GM15510 (cell line): ENCODE measurements around the gene KIAA1671.

Source experiments
- POLR2A ChIP-seq: IDR thresholded peaks from 3 replicates; pipeline ENCODE4 v1.6.1; 2011; ENCODE audit warnings: borderline replicate concordance; ENCODE audit not compliant: insufficient read length; ENCODE audit errors: extremely low read depth

KIAA1671 gene

GRCh38 chr22:25012741-25013143, 60.2 kb downstream of the KIAA1671 start:
- TF ChIP-seq POLR2A, result no peak

GRCh38 chr22:25013607-25014006, 61.1 kb downstream of the KIAA1671 start:
- TF ChIP-seq POLR2A, result no peak

GRCh38 chr22:25014896-25015755, 62.6 kb downstream of the KIAA1671 start:
- TF ChIP-seq POLR2A, result no peak

- no peak for TF ChIP-seq POLR2A
These were observed 63.8 kb downstream of the KIAA1671 start for GRCh38 chr22:25016311-25016710.

- TF ChIP-seq POLR2A, result no peak
These were observed 65.5 kb downstream of the KIAA1671 start for GRCh38 chr22:25018009-25018408.

DNA sequence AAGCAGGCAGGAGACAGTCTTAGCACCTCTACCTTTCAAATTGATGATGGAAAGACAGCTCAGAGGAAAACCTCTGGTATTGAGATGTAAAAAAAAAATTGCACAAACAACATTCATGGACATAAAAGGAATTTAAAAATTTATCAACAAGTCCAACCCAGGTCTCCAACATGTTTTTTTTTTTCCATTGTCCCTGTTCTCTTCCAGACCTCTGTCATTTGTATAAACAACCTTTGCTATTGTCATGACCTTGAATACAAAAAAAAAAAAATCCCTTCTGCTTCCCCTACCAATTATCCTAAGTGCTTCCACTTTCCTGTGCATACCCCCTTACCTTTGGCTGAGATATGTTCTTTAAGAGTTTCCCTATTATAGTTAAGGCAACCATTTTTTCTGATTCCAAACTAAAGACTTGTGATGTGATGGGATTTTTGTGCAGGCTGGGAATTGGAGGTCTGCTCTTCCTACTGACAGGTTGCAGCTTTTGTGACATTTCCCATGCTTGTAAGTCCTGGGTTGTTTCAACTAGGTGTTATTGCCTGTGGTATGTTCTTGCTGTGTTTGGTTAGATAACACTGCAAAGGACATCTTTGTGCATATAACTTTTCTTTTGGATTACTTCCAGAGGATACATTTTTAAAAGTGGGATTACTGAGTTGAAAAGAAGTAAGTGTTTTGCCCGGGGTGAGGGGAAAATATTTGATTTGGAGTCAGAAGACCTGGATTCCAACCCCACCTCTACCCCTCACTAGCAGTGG, 67.1 kb downstream of the KIAA1671 start:
- no peak for TF ChIP-seq POLR2A

DNA sequence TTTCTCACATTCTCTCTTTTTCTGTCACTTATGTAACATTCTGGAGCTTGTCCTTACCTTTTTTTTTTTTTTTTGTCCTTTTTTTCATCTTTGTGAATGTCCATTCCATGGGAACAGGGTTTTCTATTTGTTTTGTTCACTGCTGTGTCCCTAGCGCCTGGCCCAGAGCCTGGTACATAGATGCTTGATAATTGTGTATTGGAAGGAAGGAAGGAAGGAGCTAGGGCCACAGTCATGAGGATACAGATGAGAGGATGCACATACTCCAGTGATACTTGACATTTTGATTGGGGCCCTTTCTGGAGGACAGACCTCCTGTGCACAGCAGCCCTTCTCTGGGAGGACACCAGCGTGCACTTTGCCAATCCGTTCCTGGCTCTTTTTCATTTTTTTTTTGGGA, 68.9 kb downstream of the KIAA1671 start:
- no peak for TF ChIP-seq POLR2A

- TF ChIP-seq POLR2A, result no peak
These were observed 69.6 kb downstream of the KIAA1671 start for GRCh38 chr22:25021976-25022711.

DNA sequence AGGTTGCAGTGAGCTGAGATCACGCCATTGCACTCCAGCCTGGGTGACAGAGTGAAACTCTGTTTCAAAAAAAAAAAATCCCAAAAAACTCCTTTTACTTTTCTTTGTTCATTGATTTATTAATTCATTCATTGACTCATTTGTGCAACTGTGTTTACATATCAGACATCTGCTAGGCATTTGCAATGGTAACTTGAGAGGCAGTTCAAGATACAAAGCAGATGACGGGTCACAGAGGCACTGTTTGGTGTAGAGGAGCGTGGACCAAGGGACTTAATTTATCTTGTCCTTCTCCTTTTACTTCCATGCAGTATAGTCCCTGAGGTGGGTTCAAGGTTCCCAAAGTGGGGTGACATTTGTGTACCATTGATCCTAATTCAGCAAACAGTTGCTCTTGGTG, 71.4 kb downstream of the KIAA1671 start:
- TF ChIP-seq POLR2A, result no peak

- TF ChIP-seq POLR2A, result no peak
These were observed 72.4 kb downstream of the KIAA1671 start for GRCh38 chr22:25024895-25025294.

DNA sequence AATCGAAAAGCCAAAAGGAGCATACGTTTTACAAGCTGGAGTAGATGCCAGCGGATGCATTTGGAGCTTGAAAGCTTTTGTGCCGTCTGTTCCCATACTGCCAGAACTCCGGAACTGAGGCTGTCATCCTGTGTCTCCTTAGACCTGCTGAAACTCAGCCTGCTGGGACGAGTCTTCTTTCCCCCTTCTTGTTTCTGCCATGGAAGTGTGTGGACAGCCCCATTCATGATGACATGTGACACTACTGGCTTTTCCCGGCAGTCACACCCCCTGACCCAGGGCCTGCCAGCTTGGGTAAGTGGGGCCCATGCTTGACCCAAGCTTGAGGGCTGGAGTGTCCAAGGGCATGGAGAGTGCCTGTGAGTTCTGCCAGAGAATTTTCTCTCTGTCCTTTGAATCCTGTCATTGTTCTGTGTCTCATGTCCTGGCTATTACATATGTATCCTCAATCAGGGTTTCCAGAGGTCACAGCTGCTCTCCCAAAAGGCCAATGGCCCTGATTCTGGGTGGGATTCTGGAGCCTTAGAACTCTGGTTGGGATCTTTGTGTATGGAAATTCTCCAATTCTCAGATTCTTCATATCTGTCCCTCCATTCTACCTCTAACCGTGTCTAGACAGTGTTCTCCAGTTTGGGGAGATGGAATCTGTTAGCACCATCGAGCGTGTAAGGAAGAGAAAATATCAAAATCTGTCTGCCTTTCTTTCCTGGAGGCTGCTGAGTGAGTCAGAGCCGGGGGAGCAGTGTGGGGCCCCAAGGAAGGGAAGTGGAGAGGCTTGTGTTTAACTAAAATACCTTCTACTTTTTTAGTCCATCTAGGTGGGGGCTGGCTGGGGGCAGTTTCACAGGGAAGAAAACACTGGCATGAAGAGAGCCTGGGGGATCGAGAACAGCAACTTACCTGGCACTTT, 73.2 kb downstream of the KIAA1671 start:
- no peak for TF ChIP-seq POLR2A

GRCh38 chr22:25027043-25027906, 74.8 kb downstream of the KIAA1671 start:
- no peak for TF ChIP-seq POLR2A

- no peak for TF ChIP-seq POLR2A
These were observed 75.7 kb downstream of the KIAA1671 start for GRCh38 chr22:25027959-25028840.

DNA sequence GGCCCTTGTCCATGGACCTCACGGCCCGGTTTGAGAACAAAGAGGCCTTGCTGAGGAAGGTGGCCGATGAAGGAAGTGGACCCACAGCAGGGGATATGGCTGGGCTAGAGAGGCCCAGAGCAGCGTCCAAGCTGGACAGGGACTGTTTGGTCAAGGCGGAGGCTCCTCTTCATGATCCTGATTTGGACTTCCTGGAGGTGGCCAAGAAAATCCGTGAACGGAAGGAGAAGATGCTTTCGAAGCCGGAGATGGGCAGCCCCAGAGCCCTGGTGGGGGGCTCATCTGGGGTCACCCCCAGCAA, 76.3 kb downstream of the KIAA1671 start:
- TF ChIP-seq POLR2A, result no peak
